Muscle of leg (tissue), 11 donors: ENCODE measurements around the gene CNTNAP5. TPM values are rescaled to one million over a fixed set of nuclear protein-coding genes. Genes with fewer than 3 reads are reported as not detected.

Experiments used
- DNase-seq: peaks from one replicate; pipeline ENCODE4 v3.0.0; 2013
- H3K27ac ChIP-seq: one replicate; pipeline ENCODE4 v1.5.1; 2013; ENCODE audit warnings: mild to moderate bottlenecking, low read length, control low read depth
- H3K27me3 ChIP-seq: one replicate; pipeline ENCODE4 v1.6.1; 2013; ENCODE audit warnings: low read length; ENCODE audit not compliant: control insufficient read depth, insufficient read depth
- H3K36me3 ChIP-seq: one replicate; pipeline ENCODE4 v1.6.1; 2013; ENCODE audit warnings: low read length; ENCODE audit not compliant: control insufficient read depth, insufficient read depth
- H3K4me1 ChIP-seq: one replicate; pipeline ENCODE4 v1.6.1; 2013; ENCODE audit warnings: low read length; ENCODE audit not compliant: control insufficient read depth, insufficient read depth
- H3K4me3 ChIP-seq: one replicate; pipeline ENCODE4 v1.5.1; 2013; ENCODE audit warnings: low read length, control low read depth
- H3K9me3 ChIP-seq: replicated peaks from 2 replicates; pipeline ENCODE4 v1.6.1; 2013; ENCODE audit warnings: low read depth, low read length; ENCODE audit not compliant: control insufficient read depth
- WGBS: methylation state at CpG from one replicate; pipeline ENCODE4 v1.1.5; 2013; ENCODE audit warnings: missing lambda C conversion rate; ENCODE audit not compliant: insufficient coverage; 5-methylcytosine and 5-hydroxymethylcytosine counted together
- polyA plus RNA-seq, 8 donors: library from polyadenylated mRNA; unstranded; fragments of 120-200 nt; gene quantifications; one replicate each; pipeline versions ENCODE4 v1.2.1 to v1.2.3, GENCODE V29; 2013; ENCODE audit warnings: inconsistent platforms in 1 of 8, low replicate concordance in 1 of 8; ENCODE audit not compliant: insufficient read length in 8 of 8, insufficient read depth in 1 of 8
- total RNA-seq: library from RNA; stranded (reverse); fragments of 120-200 nt; gene quantifications from one replicate; pipeline ENCODE4 v1.2.4, GENCODE V29; 2013

The CNTNAP5 gene
- total and polyA plus RNA-seq, 9 donors, result 0.08 to 0.75 (median 0.16) TPM

DNA sequence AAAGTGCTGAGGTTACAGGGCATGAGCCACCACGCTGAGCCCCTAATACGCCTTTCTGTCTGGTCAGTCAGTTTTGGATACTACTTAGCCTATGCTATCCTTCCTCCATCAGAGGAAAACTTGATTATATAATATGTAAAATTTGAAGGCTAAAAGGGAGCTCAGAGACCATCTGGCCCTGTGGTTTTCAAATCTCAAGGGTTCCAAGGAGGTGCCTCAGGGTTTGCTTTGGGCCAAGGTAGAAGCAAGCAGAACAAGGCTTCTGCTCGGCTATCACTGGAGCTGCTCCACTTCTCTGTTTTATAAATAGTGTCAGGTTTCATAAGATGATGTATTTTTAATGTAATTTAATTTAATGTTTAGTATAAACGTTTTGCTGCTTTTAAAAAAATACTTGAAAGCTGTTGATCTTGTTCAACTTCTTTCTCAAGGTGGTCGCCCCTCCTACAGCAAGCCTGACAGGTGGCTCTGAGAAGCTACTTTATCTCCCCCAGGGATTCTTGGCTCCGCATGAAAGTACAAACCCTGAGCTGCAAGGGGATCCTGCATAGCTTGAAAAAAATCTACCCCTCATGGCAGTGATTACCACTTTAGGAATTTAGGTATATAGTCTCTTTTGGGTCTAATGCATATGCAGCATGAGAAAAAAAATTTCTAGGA lies 290.3 kb downstream of the CNTNAP5 start:
- no peak overlapping the region for H3K27ac ChIP-seq
- H3K27me3 ChIP-seq, result no peaks in the 10 kb centered on the region
- H3K36me3 ChIP-seq, result no peaks in the 10 kb centered on the region
- no CpG with 5 or more reads among the region's 6 CpGs for WGBS
- no peak for DNase-seq
- H3K4me1 ChIP-seq, result no peaks in the 10 kb centered on the region
- no peaks in the 10 kb centered on the region for H3K9me3 ChIP-seq
- no peak overlapping the region for H3K4me3 ChIP-seq

GRCh38 chr2:124316133-124316532 lies 291.0 kb downstream of the CNTNAP5 start:
- no peak for DNase-seq
- no peaks in the 10 kb centered on the region for H3K4me1 ChIP-seq
- H3K4me3 ChIP-seq, result no peak overlapping the region
- no peaks in the 10 kb centered on the region for H3K27me3 ChIP-seq
- no peaks in the 10 kb centered on the region for H3K36me3 ChIP-seq
- WGBS, result no CpG with 5 or more reads among the region's 3 CpGs
- H3K9me3 ChIP-seq, result no peaks in the 10 kb centered on the region
- H3K27ac ChIP-seq, result no peak overlapping the region

DNA sequence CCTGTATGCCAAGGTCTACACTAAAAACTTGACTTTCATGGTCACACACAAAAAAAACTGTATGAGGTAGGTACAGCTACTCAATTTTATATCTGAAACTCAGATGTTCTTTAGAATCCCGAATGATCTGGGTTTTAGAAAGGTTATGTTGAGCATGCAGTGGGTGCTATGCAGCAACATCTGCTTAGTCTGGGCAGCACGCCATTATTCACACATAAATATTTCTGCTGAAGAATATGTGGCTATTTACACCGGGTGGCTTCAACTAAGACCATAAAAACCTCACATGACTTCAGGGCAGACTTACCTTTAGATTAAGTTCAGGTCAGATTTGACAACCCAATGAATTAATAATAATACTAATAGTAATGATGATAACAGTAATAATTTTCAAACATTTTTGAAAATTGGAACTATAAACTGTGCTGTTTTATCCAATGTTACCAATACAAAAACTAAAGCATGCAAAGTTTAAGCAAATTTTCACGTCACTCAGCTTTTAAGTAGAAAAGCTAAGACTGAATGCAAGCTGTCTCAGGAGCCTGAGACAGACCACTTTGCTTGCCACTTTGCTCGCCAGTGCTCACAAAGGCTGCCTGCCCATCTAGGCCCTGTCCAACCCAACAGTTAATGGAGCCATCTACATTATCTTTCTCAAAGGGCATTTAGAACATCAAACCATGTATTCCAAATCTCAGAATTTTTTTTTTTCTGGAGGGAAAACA lies 292.0 kb downstream of the CNTNAP5 start:
- peak; percentile 76 for DNase-seq

DNA sequence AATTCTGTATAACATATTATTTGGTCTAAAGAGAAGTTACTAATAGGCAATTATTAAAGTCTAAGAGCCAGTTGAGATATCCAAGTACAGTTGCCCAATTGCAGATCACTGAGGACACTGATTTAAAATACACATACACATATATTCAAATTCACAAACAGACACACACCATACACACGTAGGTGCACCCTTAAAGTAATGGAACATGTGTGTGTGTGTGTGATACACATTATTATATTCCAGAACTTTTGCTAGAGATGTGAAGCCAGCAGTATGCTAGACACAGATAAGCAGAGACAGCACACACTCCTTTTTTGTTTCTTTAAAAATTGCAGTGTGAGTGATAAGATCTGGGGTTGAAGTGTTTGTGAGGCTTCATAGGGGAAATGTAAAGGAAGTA lies 292.5 kb downstream of the CNTNAP5 start:
- H3K27ac ChIP-seq, result no peak overlapping the region
- no peak for DNase-seq
- H3K9me3 ChIP-seq, result no peaks in the 10 kb centered on the region
- no peaks in the 10 kb centered on the region for H3K4me1 ChIP-seq
- H3K4me3 ChIP-seq, result no peak overlapping the region
- no peaks in the 10 kb centered on the region for H3K27me3 ChIP-seq
- WGBS, result no CpG with 5 or more reads among the region's 1 CpG
- no peaks in the 10 kb centered on the region for H3K36me3 ChIP-seq

More for the DNA sequence above, 292.0 kb downstream of the CNTNAP5 start:
- no peaks in the 10 kb centered on the region for H3K9me3 ChIP-seq
- H3K27me3 ChIP-seq, result no peaks in the 10 kb centered on the region
- H3K36me3 ChIP-seq, result no peaks in the 10 kb centered on the region
- no peak overlapping the region for H3K4me3 ChIP-seq
- H3K27ac ChIP-seq, result no peak overlapping the region
- WGBS, result 58% methylated on average over 2 of the region's 5 CpGs
- no peaks in the 10 kb centered on the region for H3K4me1 ChIP-seq

GRCh38 chr2:124318913-124319312 lies 293.8 kb downstream of the CNTNAP5 start:
- no peak overlapping the region for H3K27ac ChIP-seq
- H3K27me3 ChIP-seq, result no peaks in the 10 kb centered on the region
- H3K9me3 ChIP-seq, result no peaks in the 10 kb centered on the region
- DNase-seq, result no peak
- no peaks in the 10 kb centered on the region for H3K4me1 ChIP-seq
- no peaks in the 10 kb centered on the region for H3K36me3 ChIP-seq
- H3K4me3 ChIP-seq, result no peak overlapping the region
- no CpG with 5 or more reads among the region's 2 CpGs for WGBS

DNA sequence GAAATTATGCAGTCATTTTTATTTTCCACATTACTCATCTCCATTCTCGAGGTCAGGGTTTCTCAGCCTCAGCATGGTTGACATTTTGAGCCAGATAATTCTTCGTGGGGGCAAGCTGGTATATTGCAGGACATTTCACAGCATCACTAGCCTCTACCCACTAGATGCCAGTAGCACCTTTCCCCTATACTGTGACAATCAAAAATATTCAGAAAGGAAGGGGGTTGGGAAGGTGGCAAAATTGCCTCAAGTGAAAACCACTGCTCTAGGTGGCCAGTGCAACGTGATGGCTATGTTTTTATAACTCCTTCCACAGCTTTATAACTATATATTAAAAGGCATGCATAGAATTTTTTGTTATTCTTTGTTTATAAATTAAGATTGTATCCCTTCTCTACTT lies 294.5 kb downstream of the CNTNAP5 start:
- 100% methylated on average over 1 of the region's 3 CpGs for WGBS
- no peaks in the 10 kb centered on the region for H3K36me3 ChIP-seq
- no peak for DNase-seq
- H3K27me3 ChIP-seq, result no peaks in the 10 kb centered on the region
- H3K27ac ChIP-seq, result no peak overlapping the region
- H3K4me1 ChIP-seq, result no peaks in the 10 kb centered on the region
- no peak overlapping the region for H3K4me3 ChIP-seq
- no peaks in the 10 kb centered on the region for H3K9me3 ChIP-seq

GRCh38 chr2:124320051-124320688 lies 295.1 kb downstream of the CNTNAP5 start:
- Histone ChIP-seq H3K4me1 (no peaks in the 10 kb centered on the region), H3K27me3 (no peaks in the 10 kb centered on the region), H3K27ac (no peak overlapping the region), H3K36me3 (no peaks in the 10 kb centered on the region), H3K4me3 (no peak overlapping the region), H3K9me3 (no peaks in the 10 kb centered on the region)
- no peak for DNase-seq
- WGBS, result 63% methylated on average over 2 of the region's 5 CpGs

DNA sequence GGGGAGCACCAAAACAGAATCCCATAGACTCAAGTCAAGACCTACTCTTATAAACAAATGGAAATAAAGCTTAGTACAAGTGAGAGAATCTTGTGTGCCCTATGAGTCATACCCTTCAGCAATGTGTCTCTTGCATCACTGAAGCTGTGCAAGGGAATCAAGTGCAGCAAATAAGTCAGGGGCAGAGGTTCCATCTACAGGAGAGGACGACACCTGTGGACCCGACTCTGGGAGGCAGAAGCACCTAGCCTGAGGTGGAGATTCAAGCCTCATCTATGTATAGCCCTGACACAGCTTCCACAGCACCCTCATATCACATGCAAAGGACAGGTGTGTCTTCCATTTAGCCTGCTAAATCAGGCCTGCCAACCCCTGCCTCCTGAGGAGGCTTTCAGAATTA lies 298.2 kb downstream of the CNTNAP5 start:
- WGBS, result 100% methylated on average over 2 of the region's 2 CpGs
- Histone ChIP-seq H3K9me3 (no peaks in the 10 kb centered on the region), H3K36me3 (no peaks in the 10 kb centered on the region), H3K27me3 (no peaks in the 10 kb centered on the region), H3K4me3 (no peak overlapping the region), H3K4me1 (no peaks in the 10 kb centered on the region), H3K27ac (no peak overlapping the region)
- peak; percentile 3 for DNase-seq

- H3K9me3 ChIP-seq, result no peaks in the 10 kb centered on the region
- WGBS, result 29% methylated on average over 1 of the region's 3 CpGs
Observed at GRCh38 chr2:124325667-124326440, 300.8 kb downstream of the CNTNAP5 start.

DNA sequence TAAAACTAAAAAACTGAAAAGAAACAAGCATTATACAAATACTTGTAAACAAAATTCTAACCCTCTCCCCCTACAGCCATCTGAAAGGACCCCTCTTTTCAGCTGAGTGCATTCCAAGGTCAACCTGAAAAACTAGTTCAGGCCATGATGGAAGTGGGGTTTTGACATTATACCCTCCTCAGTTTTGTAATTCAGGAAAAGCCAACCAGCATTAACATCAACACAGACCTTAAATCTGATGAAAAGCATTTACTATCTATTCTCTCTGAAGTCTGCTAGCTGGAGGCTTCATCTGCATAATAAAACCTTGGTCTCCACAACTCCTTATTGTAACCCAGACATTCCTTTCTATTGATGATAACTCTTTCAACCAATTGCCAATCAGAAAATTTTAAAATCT lies 302.2 kb downstream of the CNTNAP5 start:
- DNase-seq, result no peak
- H3K9me3 ChIP-seq, result no peaks in the 10 kb centered on the region
- no peak overlapping the region for H3K4me3 ChIP-seq
- no peak overlapping the region for H3K27ac ChIP-seq
- H3K36me3 ChIP-seq, result no peaks in the 10 kb centered on the region
- no peaks in the 10 kb centered on the region for H3K4me1 ChIP-seq
- no peaks in the 10 kb centered on the region for H3K27me3 ChIP-seq

More at GRCh38 chr2:124325667-124326440, 300.8 kb downstream of the CNTNAP5 start:
- Histone ChIP-seq H3K36me3 (no peaks in the 10 kb centered on the region), H3K27ac (no peak overlapping the region), H3K4me3 (no peak overlapping the region), H3K27me3 (no peaks in the 10 kb centered on the region), H3K4me1 (no peaks in the 10 kb centered on the region)
- DNase-seq, result peak; percentile 7
